ENCODE data around the gene SOX1. TPM values are rescaled to one million over a fixed set of nuclear protein-coding genes. Genes with fewer than 3 reads are reported as not detected.

The SOX1 gene
- polyA plus RNA-seq, 1 donor from 2014 or later: 13.2 TPM

DNA sequence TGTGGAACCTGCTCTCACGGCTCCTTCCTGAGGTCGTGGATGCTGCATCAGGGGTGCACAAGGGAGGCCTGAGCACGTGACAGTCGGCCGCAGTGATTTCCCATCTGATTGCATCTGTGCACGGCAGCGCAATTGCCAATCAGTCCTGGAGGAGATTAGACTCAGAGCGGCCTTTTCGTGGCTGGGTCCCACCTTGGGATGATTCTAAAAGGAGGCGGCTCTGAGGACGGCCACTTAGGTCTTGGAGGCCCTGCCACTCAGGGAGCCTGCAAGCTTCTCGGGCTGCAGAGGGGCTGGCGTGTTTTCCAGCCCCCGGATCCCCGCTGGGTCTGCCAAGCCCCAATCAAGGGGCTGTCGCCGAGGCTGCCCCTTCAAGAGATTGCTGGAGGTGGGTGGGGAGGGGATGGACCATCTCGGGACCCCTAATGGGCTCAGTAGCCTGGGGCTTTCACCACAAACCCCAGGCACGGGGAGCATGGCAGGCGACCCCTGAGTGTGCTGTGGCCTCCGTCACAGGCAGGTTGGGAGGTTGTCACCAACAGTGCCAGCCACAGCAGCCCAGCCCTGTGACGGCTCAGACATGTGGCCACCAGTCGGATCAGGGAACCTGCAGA lies 51.6 kb downstream of the SOX1 start:
- Histone ChIP-seq H3K9me2 (ENCODE audit: insufficient read depth, low read length) (no peaks in the 10 kb centered on the region), H3K9me3 (ENCODE audit: low read length) (no peaks in the 10 kb centered on the region), H3K27ac (ENCODE audit: low read length) (no peak overlapping the region), H2AFZ (ENCODE audit: low read depth, low read length) (no peak overlapping the region), H4K20me1 (ENCODE audit: insufficient read depth) (no peaks in the 10 kb centered on the region), H3K4me2 (ENCODE audit: low read length) (no peak overlapping the region), H3K27me3 (ENCODE audit: insufficient read depth, low read depth, low read length) (no peaks in the 10 kb centered on the region), H3K4me3 (ENCODE audit: low read length) (no peak overlapping the region), H3K79me2 (replicated peaks; ENCODE audit: insufficient read depth, low read length) (no peaks in the 10 kb centered on the region), H3K9ac (ENCODE audit: low read length) (no peak overlapping the region), H3K36me3 (ENCODE audit: insufficient read depth, low read length) (no peaks in the 10 kb centered on the region), H3F3A (ENCODE audit: insufficient read depth, low read length, poor library complexity, severe bottlenecking) (no peaks in the 10 kb centered on the region)
- TF ChIP-seq RAD21 (conservative IDR thresholded peaks at IDR 0.05) (no peak), MXI1 (conservative IDR thresholded peaks at IDR 0.05; ENCODE audit: poor library complexity, severe bottlenecking) (no peak), EP300 (conservative IDR thresholded peaks at IDR 0.05; ENCODE audit: poor library complexity, severe bottlenecking) (no peak), SMC3 (conservative IDR thresholded peaks at IDR 0.05; ENCODE audit: poor library complexity) (no peak), EZH2 (IDR thresholded peaks at IDR 0.05; ENCODE audit: borderline replicate concordance, insufficient read depth, low read length, poor library complexity, severe bottlenecking) (no peak), POLR2AphosphoS5 (IDR thresholded peaks at IDR 0.05) (no peak), TAF1 (IDR thresholded peaks at IDR 0.05; ENCODE audit: low read depth) (no peak)
- TF ChIP-seq, protein P1, sequence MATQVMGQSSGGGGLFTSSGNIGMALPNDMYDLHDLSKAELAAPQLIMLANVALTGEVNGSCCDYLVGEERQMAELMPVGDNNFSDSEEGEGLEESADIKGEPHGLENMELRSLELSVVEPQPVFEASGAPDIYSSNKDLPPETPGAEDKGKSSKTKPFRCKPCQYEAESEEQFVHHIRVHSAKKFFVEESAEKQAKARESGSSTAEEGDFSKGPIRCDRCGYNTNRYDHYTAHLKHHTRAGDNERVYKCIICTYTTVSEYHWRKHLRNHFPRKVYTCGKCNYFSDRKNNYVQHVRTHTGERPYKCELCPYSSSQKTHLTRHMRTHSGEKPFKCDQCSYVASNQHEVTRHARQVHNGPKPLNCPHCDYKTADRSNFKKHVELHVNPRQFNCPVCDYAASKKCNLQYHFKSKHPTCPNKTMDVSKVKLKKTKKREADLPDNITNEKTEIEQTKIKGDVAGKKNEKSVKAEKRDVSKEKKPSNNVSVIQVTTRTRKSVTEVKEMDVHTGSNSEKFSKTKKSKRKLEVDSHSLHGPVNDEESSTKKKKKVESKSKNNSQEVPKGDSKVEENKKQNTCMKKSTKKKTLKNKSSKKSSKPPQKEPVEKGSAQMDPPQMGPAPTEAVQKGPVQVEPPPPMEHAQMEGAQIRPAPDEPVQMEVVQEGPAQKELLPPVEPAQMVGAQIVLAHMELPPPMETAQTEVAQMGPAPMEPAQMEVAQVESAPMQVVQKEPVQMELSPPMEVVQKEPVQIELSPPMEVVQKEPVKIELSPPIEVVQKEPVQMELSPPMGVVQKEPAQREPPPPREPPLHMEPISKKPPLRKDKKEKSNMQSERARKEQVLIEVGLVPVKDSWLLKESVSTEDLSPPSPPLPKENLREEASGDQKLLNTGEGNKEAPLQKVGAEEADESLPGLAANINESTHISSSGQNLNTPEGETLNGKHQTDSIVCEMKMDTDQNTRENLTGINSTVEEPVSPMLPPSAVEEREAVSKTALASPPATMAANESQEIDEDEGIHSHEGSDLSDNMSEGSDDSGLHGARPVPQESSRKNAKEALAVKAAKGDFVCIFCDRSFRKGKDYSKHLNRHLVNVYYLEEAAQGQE (IDR thresholded peaks at IDR 0.05; ENCODE audit: borderline replicate concordance): no peak
- TF ChIP-seq, protein P2, sequence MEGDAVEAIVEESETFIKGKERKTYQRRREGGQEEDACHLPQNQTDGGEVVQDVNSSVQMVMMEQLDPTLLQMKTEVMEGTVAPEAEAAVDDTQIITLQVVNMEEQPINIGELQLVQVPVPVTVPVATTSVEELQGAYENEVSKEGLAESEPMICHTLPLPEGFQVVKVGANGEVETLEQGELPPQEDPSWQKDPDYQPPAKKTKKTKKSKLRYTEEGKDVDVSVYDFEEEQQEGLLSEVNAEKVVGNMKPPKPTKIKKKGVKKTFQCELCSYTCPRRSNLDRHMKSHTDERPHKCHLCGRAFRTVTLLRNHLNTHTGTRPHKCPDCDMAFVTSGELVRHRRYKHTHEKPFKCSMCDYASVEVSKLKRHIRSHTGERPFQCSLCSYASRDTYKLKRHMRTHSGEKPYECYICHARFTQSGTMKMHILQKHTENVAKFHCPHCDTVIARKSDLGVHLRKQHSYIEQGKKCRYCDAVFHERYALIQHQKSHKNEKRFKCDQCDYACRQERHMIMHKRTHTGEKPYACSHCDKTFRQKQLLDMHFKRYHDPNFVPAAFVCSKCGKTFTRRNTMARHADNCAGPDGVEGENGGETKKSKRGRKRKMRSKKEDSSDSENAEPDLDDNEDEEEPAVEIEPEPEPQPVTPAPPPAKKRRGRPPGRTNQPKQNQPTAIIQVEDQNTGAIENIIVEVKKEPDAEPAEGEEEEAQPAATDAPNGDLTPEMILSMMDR (IDR thresholded peaks at IDR 0.05; ENCODE audit: poor library complexity, severe bottlenecking): no peak

DNA sequence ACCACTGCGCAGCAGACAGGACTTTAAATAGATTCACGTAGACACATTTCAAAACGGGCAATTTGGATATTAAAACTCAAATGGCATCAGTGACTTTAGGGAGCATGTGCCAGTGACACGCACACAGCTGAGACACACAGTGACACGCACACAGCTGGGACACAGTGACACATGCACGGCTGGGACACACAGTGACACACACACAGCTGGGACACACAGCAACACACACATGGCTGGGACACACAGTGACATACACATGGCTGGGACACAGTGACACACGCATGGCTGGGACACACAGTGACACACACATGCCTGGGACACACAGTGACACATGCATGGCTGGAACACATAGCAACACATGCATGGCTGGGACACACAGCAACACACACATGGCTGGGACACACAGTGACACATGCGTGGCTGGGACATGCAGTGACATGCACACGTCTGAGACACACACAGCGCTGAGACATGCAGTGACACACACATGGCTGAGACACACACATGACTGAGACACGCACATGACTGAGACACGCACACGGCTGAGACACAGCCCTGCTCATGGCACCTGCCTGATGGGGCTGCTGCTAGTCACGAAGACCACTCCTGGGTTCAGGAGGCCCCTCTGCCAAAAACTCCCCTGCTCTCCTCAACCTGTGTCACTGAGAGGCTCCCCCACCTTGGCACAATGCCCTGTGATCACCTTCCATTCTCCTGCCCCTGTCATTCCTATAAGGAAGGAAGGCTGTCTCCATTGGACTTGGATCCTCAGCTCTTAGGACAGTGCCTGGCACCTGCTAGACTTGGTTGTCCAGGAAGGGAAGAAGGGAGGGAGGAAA lies 52.5 kb downstream of the SOX1 start:
- no peak overlapping the region for H3K27ac ChIP-seq (ENCODE audit: low read length)
- no peaks in the 10 kb centered on the region for H3K27me3 ChIP-seq (ENCODE audit: insufficient read depth, low read depth, low read length)
- H3K9ac ChIP-seq (ENCODE audit: low read length): no peak overlapping the region
- no peak overlapping the region for H2AFZ ChIP-seq (ENCODE audit: low read depth, low read length)
- no peak overlapping the region for H3K4me3 ChIP-seq (ENCODE audit: low read length)
- no peaks in the 10 kb centered on the region for H3K9me2 ChIP-seq (ENCODE audit: insufficient read depth, low read length)
- H3K4me2 ChIP-seq (ENCODE audit: low read length): no peak overlapping the region
- H4K20me1 ChIP-seq (ENCODE audit: insufficient read depth): no peaks in the 10 kb centered on the region
- no peaks in the 10 kb centered on the region for H3K36me3 ChIP-seq (ENCODE audit: insufficient read depth, low read length)
- no peaks in the 10 kb centered on the region for H3F3A ChIP-seq (ENCODE audit: insufficient read depth, low read length, poor library complexity, severe bottlenecking)
- H3K79me2 ChIP-seq (replicated peaks; ENCODE audit: insufficient read depth, low read length): no peaks in the 10 kb centered on the region
- no peak for TF ChIP-seq TAF1 (IDR thresholded peaks at IDR 0.05; ENCODE audit: low read depth)
- no peak for TF ChIP-seq SMC3 (conservative IDR thresholded peaks at IDR 0.05; ENCODE audit: poor library complexity)
- TF ChIP-seq, protein P1 (IDR thresholded peaks at IDR 0.05; ENCODE audit: borderline replicate concordance): no peak
- TF ChIP-seq POLR2AphosphoS5 (IDR thresholded peaks at IDR 0.05): no peak
- TF ChIP-seq, protein P2 (IDR thresholded peaks at IDR 0.05; ENCODE audit: poor library complexity, severe bottlenecking): no peak
- TF ChIP-seq EP300 (conservative IDR thresholded peaks at IDR 0.05; ENCODE audit: poor library complexity, severe bottlenecking): no peak
- no peak for TF ChIP-seq RAD21 (conservative IDR thresholded peaks at IDR 0.05)
- no peak for TF ChIP-seq EZH2 (IDR thresholded peaks at IDR 0.05; ENCODE audit: borderline replicate concordance, insufficient read depth, low read length, poor library complexity, severe bottlenecking)
- TF ChIP-seq MXI1 (conservative IDR thresholded peaks at IDR 0.05; ENCODE audit: poor library complexity, severe bottlenecking): no peak
- H3K9me3 ChIP-seq (ENCODE audit: low read length): no peaks in the 10 kb centered on the region
